ENCODE results near the gene FXYD7. TPM values are rescaled to one million over a fixed set of nuclear protein-coding genes. Genes with fewer than 3 reads are reported as not detected.

Gene FXYD7
- total and polyA plus RNA-seq, 8 donors: 0.23 to 0.61 TPM; not detected in 6

GRCh38 chr19:35178701-35179100, 35.6 kb downstream of the FXYD7 start:
- intact Hi-C loops (cut with DNase I): no loop called here
- 57 to 60% methylated on average over 2 of the region's 2 CpGs for WGBS, 2 donors
- no peaks in the 10 kb centered on the region for H3K4me1 ChIP-seq
- DNase-seq (no peak), FAIRE-seq (no peak), ATAC-seq (peak in 2 of 4 donors; percentile 25 to 40)
- no peak for TF ChIP-seq CTCF (IDR thresholded peaks at IDR 0.05)
- H3K36me3 ChIP-seq: no peaks in the 10 kb centered on the region
- no peak overlapping the region for H3K27ac ChIP-seq
- H3K9me3 ChIP-seq: no peaks in the 10 kb centered on the region
- no peak overlapping the region for H3K4me3 ChIP-seq
- no peaks in the 10 kb centered on the region for H3K27me3 ChIP-seq

GRCh38 chr19:35179830-35180229, 36.8 kb downstream of the FXYD7 start:
- intact Hi-C loops (cut with DNase I): no loop called here
- 69 to 74% methylated on average over 3 of the region's 3 CpGs for WGBS, 2 donors
- no peak for TF ChIP-seq CTCF (IDR thresholded peaks at IDR 0.05)
- Histone ChIP-seq H3K27me3 (no peaks in the 10 kb centered on the region), H3K36me3 (no peaks in the 10 kb centered on the region), H3K4me3 (no peak overlapping the region), H3K27ac (no peak overlapping the region), H3K4me1 (no peaks in the 10 kb centered on the region), H3K9me3 (no peaks in the 10 kb centered on the region)
- ATAC-seq: no peak
- FAIRE-seq: no peak
- no peak for DNase-seq

- no peaks in the 10 kb centered on the region for H3K4me1 ChIP-seq
- intact Hi-C loops (cut with DNase I): no loop called here
- H3K4me3 ChIP-seq: no peak overlapping the region
- DNase-seq: no peak
- H3K9me3 ChIP-seq: no peaks in the 10 kb centered on the region
- ATAC-seq: no peak
- H3K27ac ChIP-seq: no peak overlapping the region
- TF ChIP-seq CTCF (IDR thresholded peaks at IDR 0.05): no peak
- no peaks in the 10 kb centered on the region for H3K27me3 ChIP-seq
- 85 to 93% methylated on average over 1 of the region's 1 CpG for WGBS, 2 donors
- no peaks in the 10 kb centered on the region for H3K36me3 ChIP-seq
- no peak for FAIRE-seq
Measured at GRCh38 chr19:35181387-35181786, 38.3 kb downstream of the FXYD7 start.

- intact Hi-C loops (cut with DNase I): no loop called here
- H3K9me3 ChIP-seq: no peaks in the 10 kb centered on the region
- WGBS, 2 donors: 74 to 92% methylated on average over 1 of the region's 1 CpG
- H3K4me3 ChIP-seq: no peak overlapping the region
- no peak for TF ChIP-seq CTCF (IDR thresholded peaks at IDR 0.05)
- H3K27me3 ChIP-seq: no peaks in the 10 kb centered on the region
- H3K27ac ChIP-seq: no peak overlapping the region
- no peak for ATAC-seq
- no peaks in the 10 kb centered on the region for H3K4me1 ChIP-seq
- FAIRE-seq: no peak
- no peaks in the 10 kb centered on the region for H3K36me3 ChIP-seq
- DNase-seq: no peak
Measured at GRCh38 chr19:35184267-35184666, 41.2 kb downstream of the FXYD7 start.

- no peak for TF ChIP-seq CTCF (IDR thresholded peaks at IDR 0.05)
Measured at GRCh38 chr19:35184884-35185283, 41.8 kb downstream of the FXYD7 start.

More at GRCh38 chr19:35184884-35185283, 41.8 kb downstream of the FXYD7 start:
- no peaks in the 10 kb centered on the region for H3K27me3 ChIP-seq
- FAIRE-seq (no peak), ATAC-seq (no peak), DNase-seq (no peak)
- no peaks in the 10 kb centered on the region for H3K36me3 ChIP-seq
- WGBS, 2 donors: 52 to 68% methylated on average over 2 of the region's 2 CpGs
- no peak overlapping the region for H3K27ac ChIP-seq
- H3K9me3 ChIP-seq: no peaks in the 10 kb centered on the region
- H3K4me1 ChIP-seq: no peaks in the 10 kb centered on the region
- intact Hi-C loops (cut with DNase I): no loop called here
- H3K4me3 ChIP-seq: no peak overlapping the region
